Endothelial cell (in vitro differentiated cells): ENCODE results near the gene MOGAT2. TPM values are rescaled to one million over a fixed set of nuclear protein-coding genes. Genes with fewer than 3 reads are reported as not detected.

ENCODE experiments used
- DNase-seq: peaks from one replicate; pipeline ENCODE4 v3.0.0; 2021; ENCODE audit warnings: low spot score
- H3K27ac Mint-ChIP-seq: one replicate; pipeline ENCODE4 v1.8.0; 2021; ENCODE audit warnings: mixed read lengths, inconsistent platforms; ENCODE audit not compliant: unreplicated experiment
- H3K27me3 Mint-ChIP-seq: one replicate; pipeline ENCODE4 v1.8.0; 2021; ENCODE audit warnings: mild to moderate bottlenecking, moderate library complexity, mixed read lengths, inconsistent platforms; ENCODE audit not compliant: unreplicated experiment
- H3K36me3 Mint-ChIP-seq: one replicate; pipeline ENCODE4 v1.8.0; 2021; ENCODE audit warnings: mild to moderate bottlenecking, low read depth, mixed read lengths, inconsistent platforms; ENCODE audit not compliant: unreplicated experiment
- H3K4me1 Mint-ChIP-seq: one replicate; pipeline ENCODE4 v1.8.0; 2021; ENCODE audit warnings: mild to moderate bottlenecking, mixed read lengths, inconsistent platforms; ENCODE audit not compliant: unreplicated experiment
- H3K4me3 Mint-ChIP-seq: one replicate; pipeline ENCODE4 v1.8.0; 2021; ENCODE audit warnings: mild to moderate bottlenecking, mixed read lengths, inconsistent platforms; ENCODE audit not compliant: unreplicated experiment
- H3K9me3 Mint-ChIP-seq: one replicate; pipeline ENCODE4 v1.8.0; 2021; ENCODE audit warnings: mixed read lengths, inconsistent platforms; ENCODE audit not compliant: unreplicated experiment
- CTCF ChIP-seq: fragments of 200-600 bp; sonication (generic); IDR thresholded peaks from one replicate; pipeline ENCODE4 v1.5.0; 2021; ENCODE audit warnings: antibody characterized with exemption; ENCODE audit not compliant: unreplicated experiment
- total RNA-seq: library from RNA; stranded (reverse); fragmentation: NEBNext Ultra II Directional; extraction: Animal tissue kit (Norgen Biotek cat#: 25700); gene quantifications from one replicate; pipeline ENCODE4 v1.2.1, GENCODE V29; 2021; ENCODE audit not compliant: unreplicated experiment

Gene MOGAT2
- total RNA-seq, 1 donor from 2014 or later, result not detected

- Mint-ChIP-seq H3K4me3 (peak overlapping the region; percentile 11), H3K27me3 (peaks cover 23% of the 10 kb centered on the region), H3K9me3 (no peaks in the 10 kb centered on the region), H3K36me3 (no peaks in the 10 kb centered on the region), H3K4me1 (peaks cover 3% of the 10 kb centered on the region), H3K27ac (no peak overlapping the region)
- no peak for DNase-seq
- no peak for TF ChIP-seq CTCF
Observed at GRCh38 chr11:75771646-75772410, 54.2 kb downstream of the MOGAT2 start.

GRCh38 chr11:75773595-75774353 lies 56.1 kb downstream of the MOGAT2 start:
- H3K4me3 Mint-ChIP-seq, result no peak overlapping the region
- H3K27me3 Mint-ChIP-seq, result peaks cover 20% of the 10 kb centered on the region
- no peak overlapping the region for H3K27ac Mint-ChIP-seq
- DNase-seq, result no peak
- H3K9me3 Mint-ChIP-seq, result no peaks in the 10 kb centered on the region
- no peak for TF ChIP-seq CTCF
- no peaks in the 10 kb centered on the region for H3K36me3 Mint-ChIP-seq
- H3K4me1 Mint-ChIP-seq, result peaks cover 9% of the 10 kb centered on the region

- no peak for DNase-seq
- H3K27ac Mint-ChIP-seq, result no peak overlapping the region
- TF ChIP-seq CTCF, result no peak
- H3K4me3 Mint-ChIP-seq, result no peak overlapping the region
- no peaks in the 10 kb centered on the region for H3K36me3 Mint-ChIP-seq
- H3K9me3 Mint-ChIP-seq, result no peaks in the 10 kb centered on the region
- peaks cover 13% of the 10 kb centered on the region for H3K27me3 Mint-ChIP-seq
- H3K4me1 Mint-ChIP-seq, result peaks cover 9% of the 10 kb centered on the region
Observed at GRCh38 chr11:75775056-75775455, 57.4 kb downstream of the MOGAT2 start.

- peaks cover 9% of the 10 kb centered on the region for H3K4me1 Mint-ChIP-seq
- H3K27ac Mint-ChIP-seq, result no peak overlapping the region
- no peak for TF ChIP-seq CTCF
- peaks cover 6% of the 10 kb centered on the region for H3K27me3 Mint-ChIP-seq
- no peaks in the 10 kb centered on the region for H3K36me3 Mint-ChIP-seq
- H3K9me3 Mint-ChIP-seq, result no peaks in the 10 kb centered on the region
- H3K4me3 Mint-ChIP-seq, result no peak overlapping the region
- DNase-seq, result no peak
Observed at GRCh38 chr11:75776546-75776945, 58.9 kb downstream of the MOGAT2 start.
